ENCODE data around the gene SEC61A2. TPM values are rescaled to one million over a fixed set of nuclear protein-coding genes. Genes with fewer than 3 reads are reported as not detected.

The SEC61A2 gene
- total RNA-seq, 2 experiments from 2014 or later, result 14.4 to 14.6 TPM

DNA sequence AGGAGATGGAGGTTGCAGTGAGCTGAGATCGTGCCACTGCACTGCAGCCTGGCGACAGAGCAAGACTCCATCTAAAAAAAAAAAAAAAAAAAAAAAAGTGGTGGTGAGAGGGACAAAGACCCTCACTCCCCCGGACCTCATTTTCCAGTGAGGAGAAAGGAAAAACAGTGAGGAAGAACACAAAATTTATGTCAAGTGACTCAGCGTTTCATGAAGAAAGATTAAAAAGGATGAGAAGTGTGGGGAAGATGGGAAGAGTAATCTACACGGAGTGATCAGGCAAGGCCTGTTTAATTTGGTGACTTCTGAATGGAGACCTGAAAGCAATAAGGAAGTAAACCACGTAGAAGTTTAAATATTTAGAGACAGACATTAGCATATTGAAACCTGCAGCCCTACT is 59.2 kb downstream of the SEC61A2 start:
- intact Hi-C loops (cut with micrococcal nuclease), result no loop called here
- ChIA-PET CTCF (no interaction called here), POLR2A (no interaction called here)
- DNase-seq, result no peak
- peaks cover 57% of the 10 kb centered on the region for H3K4me1 Mint-ChIP-seq (ENCODE audit: low read depth)
- no peaks in the 10 kb centered on the region for H3K27me3 Mint-ChIP-seq
- H3K9me3 Mint-ChIP-seq, result no peaks in the 10 kb centered on the region
- no peak overlapping the region for H3K4me3 Mint-ChIP-seq
- H3K27ac Mint-ChIP-seq, result no peak overlapping the region
- peaks cover 40% of the 10 kb centered on the region for H3K36me3 Mint-ChIP-seq

GRCh38 chr10:12189426-12189825 is 59.9 kb downstream of the SEC61A2 start:
- intact Hi-C loops (cut with micrococcal nuclease), result no loop called here
- Mint-ChIP-seq H3K36me3 (peaks cover 42% of the 10 kb centered on the region), H3K9me3 (no peaks in the 10 kb centered on the region), H3K27me3 (no peaks in the 10 kb centered on the region), H3K4me1 (ENCODE audit: low read depth) (peaks cover 63% of the 10 kb centered on the region), H3K4me3 (no peak overlapping the region), H3K27ac (no peak overlapping the region)
- DNase-seq, result no peak
- ChIA-PET CTCF (interaction anchor here (0.5 to 0.9 kb wide), 3 partner anchors 593 to 1111 kb away, joined by 3 to 7 read pairs (median 4); no protein-coding TSS in a partner anchor), POLR2A (no interaction called here)

GRCh38 chr10:12191715-12192114 is 62.2 kb downstream of the SEC61A2 start:
- H3K4me3 Mint-ChIP-seq, result no peak overlapping the region
- peaks cover 35% of the 10 kb centered on the region for H3K36me3 Mint-ChIP-seq
- CTCF ChIA-PET, result interaction anchor here (0.6 kb wide), 1 partner anchor 12 kb away, joined by 8 read pairs; no protein-coding TSS in a partner anchor
- H3K27me3 Mint-ChIP-seq, result no peaks in the 10 kb centered on the region
- POLR2A ChIA-PET, result no interaction called here
- no peaks in the 10 kb centered on the region for H3K9me3 Mint-ChIP-seq
- peak overlapping the region; percentile 67 for H3K27ac Mint-ChIP-seq
- intact Hi-C loops (cut with micrococcal nuclease), result no loop called here
- DNase-seq, result no peak
- H3K4me1 Mint-ChIP-seq (ENCODE audit: low read depth), result peaks cover 54% of the 10 kb centered on the region

- H3K4me1 Mint-ChIP-seq (ENCODE audit: low read depth), result peaks cover 48% of the 10 kb centered on the region
- intact Hi-C loops (cut with micrococcal nuclease), result no loop called here
- no peak for DNase-seq
- no peaks in the 10 kb centered on the region for H3K9me3 Mint-ChIP-seq
- peaks cover 26% of the 10 kb centered on the region for H3K36me3 Mint-ChIP-seq
- ChIA-PET CTCF (interaction anchor here (1.1 kb wide), 1 partner anchor 23 kb away, joined by 4 read pairs; no protein-coding TSS in a partner anchor), POLR2A (no interaction called here)
- no peak overlapping the region for H3K27ac Mint-ChIP-seq
- peak overlapping the region; percentile 0 for H3K4me3 Mint-ChIP-seq
- no peaks in the 10 kb centered on the region for H3K27me3 Mint-ChIP-seq
Observed at GRCh38 chr10:12193193-12193592, 63.7 kb downstream of the SEC61A2 start.

- Mint-ChIP-seq H3K36me3 (peaks cover 32% of the 10 kb centered on the region), H3K9me3 (no peaks in the 10 kb centered on the region), H3K27ac (peak overlapping the region; percentile 100), H3K27me3 (no peaks in the 10 kb centered on the region), H3K4me3 (peak overlapping the region; percentile 94), H3K4me1 (ENCODE audit: low read depth) (peaks cover 53% of the 10 kb centered on the region)
- DNase-seq, result peak; percentile 60
- CTCF ChIA-PET, result interaction anchor here (0.9 to 3.2 kb wide), 3 partner anchors 8 to 512 kb away, joined by 3 to 25 read pairs (median 4); no protein-coding TSS in a partner anchor
- POLR2A ChIA-PET, result no interaction called here
- intact Hi-C loops (cut with micrococcal nuclease), result loop anchor here (2.0 to 5.0 kb wide), 7 partner anchors 46 to 902 kb away; partner anchors contain the start of genes DHTKD1 and UPF2
Observed at GRCh38 chr10:12194752-12195271, 65.3 kb downstream of the SEC61A2 start.

GRCh38 chr10:12195281-12195602 is 65.8 kb downstream of the SEC61A2 start:
- no peak for DNase-seq

DNA sequence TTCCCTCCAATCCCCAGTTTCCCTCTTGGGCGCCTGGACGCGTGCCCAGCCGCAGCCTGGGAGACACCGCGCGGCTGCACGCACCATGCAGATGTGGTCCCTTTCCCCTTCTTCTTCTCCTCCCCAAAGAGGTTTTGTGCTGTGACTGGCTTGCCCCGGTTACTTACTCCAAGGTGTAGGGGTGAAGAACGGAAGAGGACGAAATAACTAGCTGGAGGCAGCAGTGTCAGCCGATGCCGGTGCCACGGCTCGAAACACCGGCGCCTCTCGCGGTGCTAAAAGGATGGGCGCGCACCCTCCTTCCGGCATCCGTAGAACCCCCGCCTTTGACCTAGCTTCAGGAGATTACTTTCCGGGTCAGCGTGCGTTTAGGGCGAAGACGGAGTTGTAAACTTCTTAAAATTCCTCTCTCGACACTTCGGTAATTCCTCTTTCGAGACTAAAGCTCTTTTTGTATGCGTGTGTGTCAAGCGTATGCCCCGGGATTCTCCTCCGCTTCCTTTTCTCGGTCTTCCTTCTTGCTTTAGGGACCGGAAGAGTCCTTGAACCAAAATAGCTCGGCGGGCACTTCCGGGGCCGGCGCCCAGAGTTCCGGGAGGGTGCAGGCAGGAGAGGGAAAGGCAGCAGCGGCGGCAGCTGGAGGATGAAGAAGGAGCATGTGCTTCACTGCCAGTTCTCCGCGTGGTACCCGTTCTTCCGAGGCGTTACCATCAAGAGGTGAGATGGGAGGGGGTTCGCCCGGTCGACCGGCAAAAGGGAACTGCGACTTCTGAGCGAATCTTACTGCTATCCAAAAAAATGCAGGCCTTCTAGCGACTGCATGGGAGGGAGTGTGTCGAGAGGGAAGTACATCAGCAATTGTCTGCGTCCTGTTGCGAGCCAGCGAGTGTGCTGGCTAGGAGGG is 66.4 kb downstream of the SEC61A2 start, which contains the start of the genes CDC123 and NUDT5:
Gene CDC123, plus strand, starts transcription at position 586 of the 904 bp plus-strand sequence. Its CDS starts 58 bp downstream, at position 644.
Gene NUDT5, minus strand, starts transcription at position 289 of the 904 bp plus-strand sequence. CDS start 9,600 bp downstream, outside the sequence.
- peak; percentile 93 for DNase-seq
- ChIA-PET POLR2A (interaction anchor here (0.6 to 1.1 kb wide), 7 partner anchors 8 to 582 kb away, joined by 3 to 5 read pairs (median 3); partner anchors contain the start of gene UPF2), CTCF (interaction anchor here (0.6 to 3.2 kb wide), 11 partner anchors 9 to 904 kb away, joined by 3 to 25 read pairs (median 3); partner anchors contain the start of genes OPTN and UPF2)
- H3K36me3 Mint-ChIP-seq, result peaks cover 32% of the 10 kb centered on the region
- H3K9me3 Mint-ChIP-seq, result no peaks in the 10 kb centered on the region
- H3K4me3 Mint-ChIP-seq, result peak within 1 kb of the TSS; percentile 94
- H3K27ac Mint-ChIP-seq, result peak within 1 kb of the TSS; percentile 100
- no peaks in the 10 kb centered on the region for H3K27me3 Mint-ChIP-seq
- H3K4me1 Mint-ChIP-seq (ENCODE audit: low read depth), result peaks cover 46% of the 10 kb centered on the region
- intact Hi-C loops (cut with micrococcal nuclease), result loop anchor here (1.0 to 5.0 kb wide), 8 partner anchors 15 to 901 kb away; partner anchors contain the start of genes DHTKD1 and UPF2

More at GRCh38 chr10:12195281-12195602, 65.8 kb downstream of the SEC61A2 start:
- POLR2A ChIA-PET, result interaction anchor here (0.9 to 1.1 kb wide), 4 partner anchors 20 to 583 kb away, joined by 3 to 5 read pairs (median 4); partner anchors contain the start of gene UPF2
- no peaks in the 10 kb centered on the region for H3K27me3 Mint-ChIP-seq
- intact Hi-C loops (cut with micrococcal nuclease), result loop anchor here (2.0 to 5.0 kb wide), 7 partner anchors 46 to 902 kb away; partner anchors contain the start of genes DHTKD1 and UPF2
- CTCF ChIA-PET, result interaction anchor here (0.6 to 3.2 kb wide), 9 partner anchors 8 to 516 kb away, joined by 3 to 25 read pairs (median 3); partner anchors contain the start of gene UPF2
- no peaks in the 10 kb centered on the region for H3K9me3 Mint-ChIP-seq
- peak overlapping the region; percentile 100 for H3K27ac Mint-ChIP-seq
- peaks cover 32% of the 10 kb centered on the region for H3K36me3 Mint-ChIP-seq
- H3K4me3 Mint-ChIP-seq, result peak overlapping the region; percentile 94
- peaks cover 49% of the 10 kb centered on the region for H3K4me1 Mint-ChIP-seq (ENCODE audit: low read depth)

GRCh38 chr10:12196531-12197211 is 67.2 kb downstream of the SEC61A2 start:
- H3K27ac Mint-ChIP-seq, result peak overlapping the region; percentile 100
- H3K27me3 Mint-ChIP-seq, result no peaks in the 10 kb centered on the region
- intact Hi-C loops (cut with micrococcal nuclease), result loop anchor here (1.0 to 5.0 kb wide), 4 partner anchors 15 to 901 kb away; partner anchors contain the start of gene DHTKD1
- ChIA-PET CTCF (interaction anchor here (0.8 to 3.2 kb wide), 6 partner anchors 17 to 903 kb away, joined by 3 to 25 read pairs (median 4); partner anchors contain the start of genes OPTN and UPF2), POLR2A (interaction anchor here (1.0 to 1.1 kb wide), 3 partner anchors 10 to 154 kb away, joined by 3 to 5 read pairs (median 4); partner anchors contain the start of gene UPF2)
- H3K36me3 Mint-ChIP-seq, result peaks cover 35% of the 10 kb centered on the region
- H3K9me3 Mint-ChIP-seq, result no peaks in the 10 kb centered on the region
- peak overlapping the region; percentile 94 for H3K4me3 Mint-ChIP-seq
- peaks cover 49% of the 10 kb centered on the region for H3K4me1 Mint-ChIP-seq (ENCODE audit: low read depth)
- DNase-seq, result no peak

DNA sequence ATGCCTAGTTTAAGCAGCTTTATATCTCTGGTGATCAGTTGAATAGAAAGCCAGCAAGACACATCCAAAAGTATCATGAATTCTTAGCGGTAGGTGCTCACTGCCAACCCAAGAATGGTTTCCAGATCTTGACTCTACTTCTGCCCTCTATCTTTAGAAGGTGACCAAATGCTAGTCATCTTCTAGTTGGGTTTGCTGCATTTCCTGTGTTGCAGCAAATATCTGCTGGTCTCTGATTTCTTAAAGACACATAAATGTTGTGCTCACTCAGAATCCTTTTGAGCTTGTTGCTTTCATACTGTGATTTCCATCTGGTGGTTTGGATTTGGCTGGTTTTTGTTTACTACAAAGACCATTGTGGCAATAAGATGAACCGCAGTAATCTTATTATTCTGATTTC is 68.7 kb downstream of the SEC61A2 start:
- Mint-ChIP-seq H3K9me3 (no peaks in the 10 kb centered on the region), H3K27ac (peak overlapping the region; percentile 44), H3K36me3 (peaks cover 32% of the 10 kb centered on the region), H3K4me1 (ENCODE audit: low read depth) (peaks cover 48% of the 10 kb centered on the region), H3K27me3 (no peaks in the 10 kb centered on the region), H3K4me3 (peak overlapping the region; percentile 51)
- intact Hi-C loops (cut with micrococcal nuclease), result loop anchor here (5.0 kb wide), 3 partner anchors 131 to 899 kb away; partner anchors contain the start of gene DHTKD1
- DNase-seq, result no peak
- ChIA-PET POLR2A (no interaction called here), CTCF (interaction anchor here (0.6 to 1.3 kb wide), 4 partner anchors 16 to 584 kb away, joined by 3 to 11 read pairs (median 4); no protein-coding TSS in a partner anchor)

GRCh38 chr10:12200850-12201249 is 71.4 kb downstream of the SEC61A2 start:
- Mint-ChIP-seq H3K27ac (peak overlapping the region; percentile 64), H3K9me3 (no peaks in the 10 kb centered on the region), H3K4me3 (no peak overlapping the region), H3K4me1 (ENCODE audit: low read depth) (peaks cover 47% of the 10 kb centered on the region), H3K27me3 (no peaks in the 10 kb centered on the region), H3K36me3 (peaks cover 37% of the 10 kb centered on the region)
- POLR2A ChIA-PET, result no interaction called here
- CTCF ChIA-PET, result interaction anchor here (1.6 kb wide), 1 partner anchor 14 kb away, joined by 9 read pairs; no protein-coding TSS in a partner anchor
- intact Hi-C loops (cut with micrococcal nuclease), result no loop called here
- no peak for DNase-seq

- peaks cover 32% of the 10 kb centered on the region for H3K36me3 Mint-ChIP-seq
- intact Hi-C loops (cut with micrococcal nuclease), result no loop called here
- no peaks in the 10 kb centered on the region for H3K9me3 Mint-ChIP-seq
- no peak overlapping the region for H3K4me3 Mint-ChIP-seq
- CTCF ChIA-PET, result interaction anchor here (0.5 to 1.1 kb wide), 2 partner anchors 13 to 15 kb away, joined by 4 to 5 read pairs; no protein-coding TSS in a partner anchor
- POLR2A ChIA-PET, result interaction anchor here (0.6 kb wide), 1 partner anchor 163 kb away, joined by 4 read pairs; no protein-coding TSS in a partner anchor
- no peaks in the 10 kb centered on the region for H3K27me3 Mint-ChIP-seq
- peak overlapping the region; percentile 64 for H3K27ac Mint-ChIP-seq
- H3K4me1 Mint-ChIP-seq (ENCODE audit: low read depth), result peaks cover 47% of the 10 kb centered on the region
- DNase-seq, result peak; percentile 64
Observed at GRCh38 chr10:12201543-12201942, 72.1 kb downstream of the SEC61A2 start.
